GM20000 (cell line): ENCODE data around the gene MAGEH1.

Experiments
- DNase-seq: peaks from one replicate; pipeline ENCODE4 v3.0.0; 2012; ENCODE audit warnings: low spot score
- CTCF ChIP-seq: IDR thresholded peaks from 2 replicates; pipeline ENCODE4 v1.5.1; 2012; ENCODE audit warnings: mild to moderate bottlenecking, control low read depth; ENCODE audit errors: extremely low read depth, missing control alignments

Gene MAGEH1

GRCh38 chrX:55489314-55490009 lies 37.5 kb downstream of the MAGEH1 start, which contains the start of gene USP51:
Gene USP51, minus strand, starts transcription at chrX:55489848. Its CDS starts 909 bp downstream, at chrX:55488939.
- peak; percentile 27 for DNase-seq
- no peak for TF ChIP-seq CTCF

- DNase-seq, result no peak
- no peak for TF ChIP-seq CTCF
These were observed 38.2 kb downstream of the MAGEH1 start for GRCh38 chrX:55490121-55490520.

GRCh38 chrX:55490974-55491373 lies 39.0 kb downstream of the MAGEH1 start:
- no peak for DNase-seq
- no peak for TF ChIP-seq CTCF
